H9 (cell line): ENCODE results near the gene TECPR2. TPM values are rescaled to one million over a fixed set of nuclear protein-coding genes. Genes with fewer than 3 reads are reported as not detected.

Source experiments
- DNase-seq: peaks from one replicate; pipeline ENCODE4 v3.0.0-alpha.2; 2017
- H2AFZ ChIP-seq: one replicate; pipeline ENCODE4 v1.6.1; 2013; ENCODE audit warnings: mild to moderate bottlenecking, low read length, control low read depth, moderate library complexity
- H2AK5ac ChIP-seq: 2 replicates; pipeline ENCODE4 v1.6.1; 2013; ENCODE audit warnings: low read length, control low read depth, mixed read lengths; ENCODE audit not compliant: insufficient read length
- H2BK120ac ChIP-seq: one replicate; pipeline ENCODE4 v1.6.1; 2013; ENCODE audit warnings: low read depth, mild to moderate bottlenecking, low read length, control low read depth, inconsistent platforms; ENCODE audit not compliant: poor library complexity, severe bottlenecking
- H2BK12ac ChIP-seq: 2 replicates; pipeline ENCODE4 v1.6.1; 2013; ENCODE audit warnings: low read length, control low read depth, mixed read lengths, low read depth; ENCODE audit not compliant: insufficient read length
- H2BK15ac ChIP-seq: 2 replicates; pipeline ENCODE4 v1.6.1; 2013; ENCODE audit warnings: low read depth, low read length, control low read depth
- H2BK20ac ChIP-seq: one replicate; pipeline ENCODE4 v1.6.1; 2013; ENCODE audit warnings: low read depth, mild to moderate bottlenecking, low read length, control low read depth, inconsistent platforms; ENCODE audit not compliant: poor library complexity, severe bottlenecking
- H2BK5ac ChIP-seq: 2 replicates; pipeline ENCODE4 v1.6.1; 2013; ENCODE audit warnings: low read length, control low read depth, mixed read lengths; ENCODE audit not compliant: insufficient read length
- H3K14ac ChIP-seq: 2 replicates; pipeline ENCODE4 v1.6.1; 2013; ENCODE audit warnings: low read length, control low read depth; ENCODE audit not compliant: insufficient read depth
- H3K18ac ChIP-seq: 2 replicates; pipeline ENCODE4 v1.6.1; 2013; ENCODE audit warnings: low read depth, mild to moderate bottlenecking, mixed read lengths, low read length, control low read depth; ENCODE audit not compliant: insufficient read length
- H3K23ac ChIP-seq: 2 replicates; pipeline ENCODE4 v1.6.1; 2013; ENCODE audit warnings: low read length, control low read depth, mixed read lengths, low read depth; ENCODE audit not compliant: insufficient read length
- H3K23me2 ChIP-seq: 2 replicates; pipeline ENCODE4 v1.6.1; 2013; ENCODE audit warnings: low read depth, mild to moderate bottlenecking, mixed read lengths, low read length, control low read depth; ENCODE audit not compliant: insufficient read length, poor library complexity, severe bottlenecking
- H3K27ac ChIP-seq: 2 replicates; pipeline ENCODE4 v1.5.1; 2013; ENCODE audit warnings: low read length, control low read depth, mixed read lengths, low read depth; ENCODE audit not compliant: insufficient read length
- H3K27me3 ChIP-seq: 2 replicates; pipeline ENCODE4 v1.6.1; 2013; ENCODE audit warnings: low read length, control low read depth, inconsistent platforms; ENCODE audit not compliant: insufficient read depth
- H3K4ac ChIP-seq: 2 replicates; pipeline ENCODE4 v1.6.1; 2013; ENCODE audit warnings: low read depth, mild to moderate bottlenecking, control low read depth, inconsistent platforms, low read length, moderate library complexity
- H3K4me1 ChIP-seq: 2 replicates; pipeline ENCODE4 v1.6.1; 2013; ENCODE audit warnings: low read length, control low read depth, inconsistent platforms; ENCODE audit not compliant: insufficient read depth
- H3K4me2 ChIP-seq: 2 replicates; pipeline ENCODE4 v1.6.1; 2013; ENCODE audit warnings: low read length, control low read depth, mixed read lengths; ENCODE audit not compliant: insufficient read length, insufficient read depth
- H3K56ac ChIP-seq: 2 replicates; pipeline ENCODE4 v1.6.1; 2013; ENCODE audit warnings: low read depth, mild to moderate bottlenecking, mixed read lengths, low read length, control low read depth; ENCODE audit not compliant: insufficient read length
- H3K79me1 ChIP-seq: 2 replicates; pipeline ENCODE4 v1.6.1; 2013; ENCODE audit warnings: low read depth, mild to moderate bottlenecking, moderate library complexity, low read length, control low read depth, inconsistent platforms; ENCODE audit not compliant: insufficient read depth, poor library complexity, severe bottlenecking
- H3K79me2 ChIP-seq: 2 replicates; pipeline ENCODE4 v1.6.1; 2013; ENCODE audit warnings: low read length, control low read depth, inconsistent platforms; ENCODE audit not compliant: insufficient read depth
- H3K9ac ChIP-seq: 2 replicates; pipeline ENCODE4 v1.6.1; 2013; ENCODE audit warnings: low read length, control low read depth, mixed read lengths; ENCODE audit not compliant: insufficient read length; ENCODE audit errors: extremely low read depth
- H3K9me3 ChIP-seq: one replicate; pipeline ENCODE4 v1.6.1; 2013; ENCODE audit warnings: low read depth, low read length, inconsistent platforms; ENCODE audit not compliant: control insufficient read depth
- H3T11ph ChIP-seq: one replicate; pipeline ENCODE4 v1.6.1; 2013; ENCODE audit warnings: mild to moderate bottlenecking, low read length, control low read depth, inconsistent platforms
- H4K20me1 ChIP-seq: one replicate; pipeline ENCODE4 v1.6.1; 2013; ENCODE audit not compliant: control insufficient read depth, insufficient read length, insufficient read depth
- H4K5ac ChIP-seq: 2 replicates; pipeline ENCODE4 v1.6.1; 2013; ENCODE audit warnings: low read depth, mild to moderate bottlenecking, mixed read lengths, low read length, control low read depth; ENCODE audit not compliant: insufficient read length
- H4K8ac ChIP-seq: replicated peaks from 2 replicates; pipeline ENCODE4 v1.6.1; 2013; ENCODE audit warnings: low read length, control low read depth, mixed read lengths, low read depth; ENCODE audit not compliant: insufficient read length
- H4K91ac ChIP-seq: 2 replicates; pipeline ENCODE4 v1.6.1; 2013; ENCODE audit warnings: low read depth, mild to moderate bottlenecking, moderate library complexity, mixed read lengths, low read length, control low read depth; ENCODE audit not compliant: insufficient read length
- H3K27ac Mint-ChIP-seq, 3 experiments: 2 replicates in 2 of 3; 3 replicates in 1 of 3; pipeline ENCODE4 v1.8.0; 2020 to 2021; ENCODE audit warnings: mixed read lengths in 3 of 3, mild to moderate bottlenecking in 1 of 3, moderate library complexity in 1 of 3
- H3K27me3 Mint-ChIP-seq: 2 replicates; pipeline ENCODE4 v1.8.0; 2021; ENCODE audit warnings: low read depth, mild to moderate bottlenecking, moderate library complexity, mixed read lengths
- H3K36me3 Mint-ChIP-seq, 3 experiments: 2 replicates in 2 of 3; 3 replicates in 1 of 3; pipeline ENCODE4 v1.8.0; 2020 to 2021; ENCODE audit warnings: low read depth in 3 of 3, mixed read lengths in 3 of 3; ENCODE audit not compliant: insufficient read depth in 1 of 3
- H3K4me1 Mint-ChIP-seq, 2 experiments: 2 replicates each; pipeline ENCODE4 v1.8.0; 2020; ENCODE audit warnings: mixed read lengths in 2 of 2
- H3K4me3 Mint-ChIP-seq, 2 experiments: 2 replicates in 1 of 2; 3 replicates in 1 of 2; pipeline ENCODE4 v1.8.0; 2020 to 2021; ENCODE audit warnings: mild to moderate bottlenecking in 2 of 2, mixed read lengths in 2 of 2, moderate library complexity in 1 of 2
- H3K9me3 Mint-ChIP-seq, 2 experiments: 2 replicates in 1 of 2; 3 replicates in 1 of 2; pipeline ENCODE4 v1.8.0; 2020; ENCODE audit warnings: mild to moderate bottlenecking in 2 of 2, mixed read lengths in 2 of 2, moderate library complexity in 1 of 2
- WGBS: extraction: QIAGEN DNeasy Blood & Tissue Kit; methylation state at CpG from one replicate; pipeline ENCODE4 v1.1.7; 2013; ENCODE audit warnings: missing lambda C conversion rate, low lambda C conversion rate, mixed read lengths; ENCODE audit not compliant: insufficient read length; ENCODE audit errors: extremely low coverage; 5-methylcytosine and 5-hydroxymethylcytosine counted together
- total RNA-seq: library from RNA; stranded (reverse); gene quantifications from 2 replicates; pipeline ENCODE4 v1.2.1, GENCODE V29; 2021
- TF ChIP-seq, protein P1 (sequence below): fragments of 200-600 bp; sonication (generic); conservative IDR thresholded peaks from 3 replicates; pipeline ENCODE4 v1.8.0; 2021; ENCODE audit warnings: antibody characterized with exemption, mild to moderate bottlenecking

The TECPR2 gene
- total RNA-seq, 1 experiment from 2014 or later, result 15.4 TPM

DNA sequence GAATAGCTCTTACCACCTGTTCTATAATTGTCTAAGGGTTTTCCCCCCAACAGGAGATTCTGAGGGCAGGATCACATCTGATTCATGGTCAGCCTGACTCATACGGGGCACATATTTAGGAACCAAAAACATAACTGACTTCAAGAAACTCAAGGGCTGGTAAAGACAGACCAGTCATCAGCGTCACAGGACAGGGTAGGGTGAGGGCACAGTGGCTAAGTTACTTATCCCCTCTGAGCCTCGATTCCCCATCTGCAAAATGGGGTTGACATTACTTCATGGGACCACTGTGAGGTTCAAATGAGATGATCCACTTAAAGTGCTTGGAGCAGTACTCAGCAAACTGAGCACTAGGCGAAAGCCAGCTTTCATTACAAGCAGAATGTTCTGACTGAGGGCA lies 657 bp upstream of the TECPR2 start:
- no peaks in the 10 kb centered on the region for H3K27me3 Mint-ChIP-seq
- H2BK120ac ChIP-seq, result no peak overlapping the region
- no peaks in the 10 kb centered on the region for H4K20me1 ChIP-seq
- H3K18ac ChIP-seq, result no peak overlapping the region
- H3K4me2 ChIP-seq, result peak overlapping the region; percentile 93
- peak overlapping the region in 1 of 2 experiments; percentile 94; a peak in 3 of 5 replicates for H3K4me3 Mint-ChIP-seq
- H3K56ac ChIP-seq, result no peak overlapping the region
- no CpG with 5 or more reads among the region's 4 CpGs for WGBS
- H3K4me1 Mint-ChIP-seq, result peaks cover 6 to 10% of the 10 kb centered on the region in 2 experiments
- TF ChIP-seq, protein P1, sequence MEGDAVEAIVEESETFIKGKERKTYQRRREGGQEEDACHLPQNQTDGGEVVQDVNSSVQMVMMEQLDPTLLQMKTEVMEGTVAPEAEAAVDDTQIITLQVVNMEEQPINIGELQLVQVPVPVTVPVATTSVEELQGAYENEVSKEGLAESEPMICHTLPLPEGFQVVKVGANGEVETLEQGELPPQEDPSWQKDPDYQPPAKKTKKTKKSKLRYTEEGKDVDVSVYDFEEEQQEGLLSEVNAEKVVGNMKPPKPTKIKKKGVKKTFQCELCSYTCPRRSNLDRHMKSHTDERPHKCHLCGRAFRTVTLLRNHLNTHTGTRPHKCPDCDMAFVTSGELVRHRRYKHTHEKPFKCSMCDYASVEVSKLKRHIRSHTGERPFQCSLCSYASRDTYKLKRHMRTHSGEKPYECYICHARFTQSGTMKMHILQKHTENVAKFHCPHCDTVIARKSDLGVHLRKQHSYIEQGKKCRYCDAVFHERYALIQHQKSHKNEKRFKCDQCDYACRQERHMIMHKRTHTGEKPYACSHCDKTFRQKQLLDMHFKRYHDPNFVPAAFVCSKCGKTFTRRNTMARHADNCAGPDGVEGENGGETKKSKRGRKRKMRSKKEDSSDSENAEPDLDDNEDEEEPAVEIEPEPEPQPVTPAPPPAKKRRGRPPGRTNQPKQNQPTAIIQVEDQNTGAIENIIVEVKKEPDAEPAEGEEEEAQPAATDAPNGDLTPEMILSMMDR, result no peak
- no peak overlapping the region for H3K4ac ChIP-seq
- no peak overlapping the region for H2BK15ac ChIP-seq
- no peak overlapping the region for H2AFZ ChIP-seq
- H4K5ac ChIP-seq, result no peak overlapping the region
- H2BK20ac ChIP-seq, result no peak overlapping the region
- no peak overlapping the region for H3T11ph ChIP-seq
- H4K91ac ChIP-seq, result no peak overlapping the region
- H3K27me3 ChIP-seq, result no peaks in the 10 kb centered on the region
- H3K36me3 Mint-ChIP-seq, result peaks cover 0 to 15% (median 7%) of the 10 kb centered on the region in 3 experiments; a peak in 3 of 7 replicates
- H3K9me3 ChIP-seq, result no peaks in the 10 kb centered on the region
- no peak overlapping the region for H3K14ac ChIP-seq
- H4K8ac ChIP-seq, result no peak overlapping the region
- peaks cover 12% of the 10 kb centered on the region for H3K23me2 ChIP-seq
- no peak overlapping the region for H3K27ac ChIP-seq
- no peaks in the 10 kb centered on the region for H3K9me3 Mint-ChIP-seq
- H2BK5ac ChIP-seq, result no peak overlapping the region
- H3K79me1 ChIP-seq, result peaks cover 3% of the 10 kb centered on the region
- H3K79me2 ChIP-seq, result no peaks in the 10 kb centered on the region; the same call in 1 of the 2 replicates
- no peak for DNase-seq
- peak overlapping the region in 1 of 3 experiments; percentile 91; a peak in 1 of 7 replicates for H3K27ac Mint-ChIP-seq
- peaks cover 5% of the 10 kb centered on the region; the same call in 1 of the 2 replicates for H3K4me1 ChIP-seq
- no peak overlapping the region for H2AK5ac ChIP-seq
- no peak overlapping the region for H3K23ac ChIP-seq
- peak overlapping the region; percentile 82 for H3K9ac ChIP-seq
- H2BK12ac ChIP-seq, result no peak overlapping the region
